ENCODE results near the gene SCAF4. TPM values are rescaled to one million over a fixed set of nuclear protein-coding genes. Genes with fewer than 3 reads are reported as not detected.

The SCAF4 gene
- total RNA-seq, 2 experiments from 2014 or later: 25.9 to 87.3 TPM

- no peak overlapping the region for H3K4me2 ChIP-seq (ENCODE audit: low read length)
- intact Hi-C loops (cut with micrococcal nuclease; ENCODE audit: unreplicated experiment): no loop called here
- no peak overlapping the region for H3K27ac ChIP-seq (ENCODE audit: low read depth, low read length, poor library complexity, severe bottlenecking)
- peaks cover 64% of the 10 kb centered on the region for H4K20me1 ChIP-seq (ENCODE audit: insufficient read depth, low read length)
- H3K9me2 ChIP-seq (ENCODE audit: insufficient read depth, low read length): no peaks in the 10 kb centered on the region
- H3K9me3 ChIP-seq (ENCODE audit: low read length): no peaks in the 10 kb centered on the region
- ChIA-PET POLR2A (interaction anchor here (0.6 to 0.7 kb wide), 2 partner anchors 192 to 667 kb away, joined by 3 to 4 read pairs; no protein-coding TSS in a partner anchor), CTCF (ENCODE audit: unreplicated experiment) (no interaction called here)
- no peak for TF ChIP-seq EZH2phosphoT487 (IDR thresholded peaks at IDR 0.05; ENCODE audit: borderline replicate concordance, low read depth, low read length)
- TF ChIP-seq CTCF (conservative IDR thresholded peaks at IDR 0.05; ENCODE audit: low read length): no peak
- no TSS peak for BruUV-seq (replicated peaks)
- H3K79me2 ChIP-seq (ENCODE audit: insufficient read depth, low read depth, low read length): peaks cover 100% of the 10 kb centered on the region
- H2AFZ ChIP-seq (ENCODE audit: low read length): no peak overlapping the region
- no peak overlapping the region for H3K4me3 ChIP-seq (ENCODE audit: low read depth, low read length, poor library complexity, severe bottlenecking)
- H3K36me3 ChIP-seq (ENCODE audit: insufficient read depth, low read length): peaks cover 45% of the 10 kb centered on the region
- DNase-seq (ENCODE audit: low spot score): no peak
- H3K4me1 ChIP-seq (ENCODE audit: insufficient read depth, low read length, poor library complexity, severe bottlenecking): peaks cover 37% of the 10 kb centered on the region
Observed at GRCh38 chr21:31711745-31712285, 20.1 kb downstream of the SCAF4 start.

GRCh38 chr21:31711326-31711725 is 20.6 kb downstream of the SCAF4 start:
- no peaks in the 10 kb centered on the region for H3K9me3 ChIP-seq (ENCODE audit: low read length)
- no TSS peak for BruUV-seq (replicated peaks)
- TF ChIP-seq EZH2phosphoT487 (IDR thresholded peaks at IDR 0.05; ENCODE audit: borderline replicate concordance, low read depth, low read length): no peak
- no peak for TF ChIP-seq CTCF (conservative IDR thresholded peaks at IDR 0.05; ENCODE audit: low read length)
- no peak overlapping the region for H3K4me3 ChIP-seq (ENCODE audit: low read depth, low read length, poor library complexity, severe bottlenecking)
- no peak overlapping the region for H3K4me2 ChIP-seq (ENCODE audit: low read length)
- peaks cover 62% of the 10 kb centered on the region for H4K20me1 ChIP-seq (ENCODE audit: insufficient read depth, low read length)
- peaks cover 100% of the 10 kb centered on the region for H3K79me2 ChIP-seq (ENCODE audit: insufficient read depth, low read depth, low read length)
- intact Hi-C loops (cut with micrococcal nuclease; ENCODE audit: unreplicated experiment): no loop called here
- ChIA-PET POLR2A (interaction anchor here (0.6 to 0.7 kb wide), 2 partner anchors 65 to 667 kb away, joined by 4 to 5 read pairs; no protein-coding TSS in a partner anchor), CTCF (ENCODE audit: unreplicated experiment) (no interaction called here)
- DNase-seq (ENCODE audit: low spot score): no peak
- no peak overlapping the region for H3K27ac ChIP-seq (ENCODE audit: low read depth, low read length, poor library complexity, severe bottlenecking)
- H3K4me1 ChIP-seq (ENCODE audit: insufficient read depth, low read length, poor library complexity, severe bottlenecking): peaks cover 32% of the 10 kb centered on the region
- no peak overlapping the region for H2AFZ ChIP-seq (ENCODE audit: low read length)
- H3K36me3 ChIP-seq (ENCODE audit: insufficient read depth, low read length): peaks cover 50% of the 10 kb centered on the region
- H3K9me2 ChIP-seq (ENCODE audit: insufficient read depth, low read length): no peaks in the 10 kb centered on the region

- no peaks in the 10 kb centered on the region for H3K9me2 ChIP-seq (ENCODE audit: insufficient read depth, low read length)
- peaks cover 25% of the 10 kb centered on the region for H3K4me1 ChIP-seq (ENCODE audit: insufficient read depth, low read length, poor library complexity, severe bottlenecking)
- H3K9me3 ChIP-seq (ENCODE audit: low read length): no peaks in the 10 kb centered on the region
- peaks cover 55% of the 10 kb centered on the region for H4K20me1 ChIP-seq (ENCODE audit: insufficient read depth, low read length)
- H3K4me2 ChIP-seq (ENCODE audit: low read length): no peak overlapping the region
- ChIA-PET CTCF (ENCODE audit: unreplicated experiment) (no interaction called here), POLR2A (interaction anchor here (0.6 to 1.8 kb wide), 2 partner anchors 15 to 66 kb away, joined by 5 to 8 read pairs; no protein-coding TSS in a partner anchor)
- intact Hi-C loops (cut with micrococcal nuclease; ENCODE audit: unreplicated experiment): no loop called here
- H3K27ac ChIP-seq (ENCODE audit: low read depth, low read length, poor library complexity, severe bottlenecking): no peak overlapping the region
- no peak for TF ChIP-seq CTCF (conservative IDR thresholded peaks at IDR 0.05; ENCODE audit: low read length)
- TF ChIP-seq EZH2phosphoT487 (IDR thresholded peaks at IDR 0.05; ENCODE audit: borderline replicate concordance, low read depth, low read length): no peak
- no peak for DNase-seq (ENCODE audit: low spot score)
- no peak overlapping the region for H3K4me3 ChIP-seq (ENCODE audit: low read depth, low read length, poor library complexity, severe bottlenecking)
- BruUV-seq (replicated peaks): no TSS peak
- H3K36me3 ChIP-seq (ENCODE audit: insufficient read depth, low read length): peaks cover 56% of the 10 kb centered on the region
- no peak overlapping the region for H2AFZ ChIP-seq (ENCODE audit: low read length)
- peaks cover 100% of the 10 kb centered on the region for H3K79me2 ChIP-seq (ENCODE audit: insufficient read depth, low read depth, low read length)
Observed at GRCh38 chr21:31710586-31710985, 21.3 kb downstream of the SCAF4 start.
